ENCODE results near the gene METTL22. TPM values are rescaled to one million over a fixed set of nuclear protein-coding genes. Genes with fewer than 3 reads are reported as not detected.

The METTL22 gene
- total RNA-seq, 4 donors from 2014 or later = 21.9 to 37.9 (median 24.5) TPM

DNA sequence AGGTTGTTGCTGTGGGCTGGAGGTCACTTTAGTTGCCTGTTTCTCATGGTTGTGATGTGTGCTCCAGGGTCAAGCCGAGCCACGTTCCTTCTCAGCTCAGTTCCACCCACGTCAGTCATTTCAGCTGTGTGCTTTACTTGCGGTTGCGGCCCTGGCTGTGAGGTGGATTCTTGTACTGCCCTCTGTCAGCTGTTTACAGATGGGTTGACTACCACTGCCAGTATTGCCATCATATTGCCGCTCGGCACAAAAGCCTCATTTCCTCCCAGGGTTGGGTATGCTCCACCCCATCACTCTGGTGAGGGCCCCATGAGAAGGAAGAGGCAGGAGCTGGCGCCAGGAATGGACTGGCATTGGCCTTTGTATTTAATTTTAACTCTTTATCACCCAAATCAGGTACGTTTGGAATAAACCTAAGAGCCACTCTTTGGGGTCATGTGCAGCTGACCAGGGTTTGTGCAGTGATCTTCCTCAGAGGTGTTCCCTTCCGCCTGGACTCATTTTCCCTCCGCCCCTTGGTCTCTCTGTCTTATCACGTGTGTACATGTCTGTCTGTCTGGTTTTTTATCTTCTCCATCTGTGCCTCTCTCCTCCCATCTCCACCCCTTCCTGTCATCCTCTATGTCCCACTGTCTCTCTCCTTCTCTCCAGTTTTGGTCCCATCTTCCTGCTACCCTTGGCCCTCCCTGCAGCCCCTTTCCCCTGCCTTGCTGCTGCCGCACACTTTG is 25.0 kb downstream of the METTL22 start:
- TF ChIP-seq, protein P1, sequence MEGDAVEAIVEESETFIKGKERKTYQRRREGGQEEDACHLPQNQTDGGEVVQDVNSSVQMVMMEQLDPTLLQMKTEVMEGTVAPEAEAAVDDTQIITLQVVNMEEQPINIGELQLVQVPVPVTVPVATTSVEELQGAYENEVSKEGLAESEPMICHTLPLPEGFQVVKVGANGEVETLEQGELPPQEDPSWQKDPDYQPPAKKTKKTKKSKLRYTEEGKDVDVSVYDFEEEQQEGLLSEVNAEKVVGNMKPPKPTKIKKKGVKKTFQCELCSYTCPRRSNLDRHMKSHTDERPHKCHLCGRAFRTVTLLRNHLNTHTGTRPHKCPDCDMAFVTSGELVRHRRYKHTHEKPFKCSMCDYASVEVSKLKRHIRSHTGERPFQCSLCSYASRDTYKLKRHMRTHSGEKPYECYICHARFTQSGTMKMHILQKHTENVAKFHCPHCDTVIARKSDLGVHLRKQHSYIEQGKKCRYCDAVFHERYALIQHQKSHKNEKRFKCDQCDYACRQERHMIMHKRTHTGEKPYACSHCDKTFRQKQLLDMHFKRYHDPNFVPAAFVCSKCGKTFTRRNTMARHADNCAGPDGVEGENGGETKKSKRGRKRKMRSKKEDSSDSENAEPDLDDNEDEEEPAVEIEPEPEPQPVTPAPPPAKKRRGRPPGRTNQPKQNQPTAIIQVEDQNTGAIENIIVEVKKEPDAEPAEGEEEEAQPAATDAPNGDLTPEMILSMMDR (IDR thresholded peaks at IDR 0.05; ENCODE audit: low read depth) = no peak

DNA sequence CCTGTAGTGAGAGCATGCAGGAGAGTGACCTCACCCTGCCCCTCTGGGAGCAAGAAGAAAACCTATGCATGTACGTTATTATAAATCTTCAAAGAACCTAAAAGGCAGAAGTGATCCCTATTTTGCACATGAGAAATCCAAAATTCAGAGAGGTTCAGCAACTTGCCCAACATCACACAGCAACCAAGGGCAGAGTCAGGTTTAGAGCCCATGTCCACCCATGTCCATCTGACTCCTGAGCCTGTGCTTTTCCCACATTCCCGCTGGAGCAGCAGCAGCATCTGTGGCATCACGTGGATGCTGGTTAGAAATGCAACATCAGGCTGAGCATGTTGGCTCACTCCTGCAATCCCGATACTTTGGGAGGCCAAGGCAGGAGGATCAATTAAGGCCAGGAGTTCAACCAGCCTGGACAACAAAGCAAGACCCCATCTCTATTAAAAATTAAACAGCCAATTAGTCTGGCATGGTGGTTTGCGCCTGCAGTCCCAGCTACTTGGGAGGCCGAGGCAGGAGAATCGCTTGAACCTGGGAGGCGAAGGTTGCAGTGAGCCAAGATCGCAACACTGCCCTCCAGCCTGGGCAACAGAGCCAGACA is 26.3 kb downstream of the METTL22 start:
- TF ChIP-seq, protein P1 (IDR thresholded peaks at IDR 0.05; ENCODE audit: low read depth) = no peak

DNA sequence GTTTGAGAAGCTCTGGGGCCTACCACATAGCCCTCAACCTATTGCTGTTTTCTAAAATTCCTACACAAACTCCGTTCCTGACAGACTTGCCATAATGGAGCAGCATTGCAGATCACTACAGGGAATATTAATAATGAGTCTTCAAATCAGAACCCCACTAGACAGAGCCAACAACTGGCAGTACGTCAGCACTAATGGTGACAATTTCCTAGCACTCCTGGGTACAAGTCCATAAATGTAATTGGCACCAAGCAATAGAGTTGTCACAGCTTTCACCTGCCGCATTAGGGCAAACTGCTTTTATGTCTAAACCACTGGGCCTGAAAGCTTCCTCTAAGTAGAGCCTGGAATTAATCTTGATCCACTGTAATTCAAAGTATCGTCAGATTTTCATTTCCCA is 27.4 kb downstream of the METTL22 start:
- TF ChIP-seq, protein P1 (IDR thresholded peaks at IDR 0.05; ENCODE audit: low read depth) = no peak

DNA sequence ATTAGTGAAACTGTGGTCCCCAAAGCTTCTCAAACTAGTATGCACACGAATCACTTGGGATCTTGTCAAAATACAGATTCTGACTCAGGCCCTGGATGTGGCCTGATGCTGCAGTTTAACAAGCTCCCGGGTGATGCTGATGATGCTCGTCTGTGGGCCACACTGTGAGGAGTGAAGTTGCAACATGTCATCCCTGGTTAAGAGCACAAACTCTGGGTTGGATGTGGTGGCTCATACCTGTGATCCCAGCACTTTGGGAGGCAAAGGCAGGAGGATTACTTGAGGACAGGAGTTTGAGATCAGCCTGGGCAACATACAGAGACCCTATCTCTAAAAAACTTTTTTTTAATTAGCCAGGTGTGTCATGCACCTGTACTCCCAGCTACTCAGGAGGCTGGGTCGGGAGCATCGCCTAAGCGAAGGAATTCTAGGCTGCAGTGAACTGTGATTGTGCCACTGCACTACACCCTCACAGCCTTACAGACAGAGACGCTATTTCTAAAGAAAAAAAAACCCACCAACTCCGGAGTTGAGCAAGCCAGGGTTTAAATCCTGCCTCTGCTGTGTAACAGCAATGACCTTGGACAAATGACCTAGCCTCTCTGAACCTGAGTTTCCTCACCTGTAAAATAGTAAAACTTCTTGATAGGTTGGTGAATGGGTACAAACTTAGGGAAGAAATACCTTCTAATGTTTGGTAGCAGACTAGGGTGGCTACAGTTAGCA is 28.5 kb downstream of the METTL22 start:
- TF ChIP-seq, protein P1 (IDR thresholded peaks at IDR 0.05; ENCODE audit: low read depth) = no peak

DNA sequence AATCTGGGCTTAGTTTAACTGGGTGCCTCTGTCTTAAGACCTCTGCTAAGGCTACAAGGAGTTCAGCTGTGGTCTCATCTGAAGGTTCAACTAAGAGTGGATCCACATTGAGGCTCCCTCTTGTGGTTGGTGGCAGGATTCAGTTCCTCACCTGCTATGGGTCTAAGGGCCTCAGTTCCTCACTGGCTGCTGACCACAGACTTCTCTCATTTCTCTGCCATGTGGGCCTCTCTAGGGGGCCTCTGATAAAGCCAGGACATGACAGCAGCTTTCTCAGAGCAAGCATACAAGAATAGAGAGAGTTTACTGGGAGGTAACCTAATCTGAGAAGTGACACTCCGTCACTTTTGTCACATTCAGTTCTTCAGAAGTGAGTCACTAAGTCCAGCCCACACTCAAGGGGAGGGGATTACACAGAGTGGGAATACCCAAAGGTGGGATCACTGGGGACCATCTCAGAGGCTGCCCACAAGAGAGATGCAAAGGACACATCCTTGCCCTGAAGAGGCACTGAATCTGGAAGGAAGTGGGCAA is 33.8 kb downstream of the METTL22 start:
- TF ChIP-seq, protein P1 (IDR thresholded peaks at IDR 0.05; ENCODE audit: low read depth) = no peak

DNA sequence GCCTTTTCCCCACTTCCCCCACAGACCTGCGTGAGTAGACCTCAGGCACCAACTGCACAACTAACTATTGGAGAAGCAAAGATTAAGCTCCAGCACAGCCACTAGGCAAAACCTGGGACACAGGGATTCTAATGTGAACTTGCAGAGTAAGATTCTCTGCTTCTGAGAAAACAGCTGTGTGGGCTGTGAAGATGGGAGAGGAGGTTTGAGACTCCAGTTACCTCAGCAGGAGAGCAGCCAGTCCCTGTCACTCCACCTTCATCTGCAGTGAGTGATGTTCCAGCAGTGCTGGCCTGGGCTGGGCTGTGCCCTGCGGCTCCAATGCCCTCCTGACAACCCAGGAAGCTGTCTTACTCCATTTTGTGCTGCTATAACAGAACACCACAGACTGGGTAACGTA is 34.9 kb downstream of the METTL22 start:
- TF ChIP-seq, protein P1 (IDR thresholded peaks at IDR 0.05; ENCODE audit: low read depth) = no peak

DNA sequence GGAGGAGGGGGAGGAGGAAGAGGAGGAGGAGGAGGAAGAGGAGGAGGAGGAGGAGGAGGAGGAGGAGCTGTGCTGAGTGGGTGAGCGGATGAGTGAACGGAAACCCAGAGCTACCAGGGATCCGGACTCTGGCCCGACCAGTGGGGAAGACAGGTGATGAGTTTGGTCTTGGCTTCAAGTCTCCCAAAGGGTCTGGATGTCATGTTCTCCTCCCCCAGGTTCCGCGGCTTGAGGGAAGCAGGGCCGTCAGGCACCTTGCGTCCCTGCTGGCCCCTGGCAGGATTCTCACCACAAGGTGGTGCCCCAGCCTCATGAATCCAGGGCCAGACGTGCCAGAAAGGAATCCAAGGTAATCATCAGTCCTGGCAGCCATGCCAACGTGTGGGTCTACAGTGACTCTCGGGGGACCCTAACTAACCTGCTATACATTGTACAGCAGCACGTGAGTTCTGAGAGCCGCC is 39.4 kb downstream of the METTL22 start:
- TF ChIP-seq, protein P1 (IDR thresholded peaks at IDR 0.05; ENCODE audit: low read depth) = no peak
